ENCODE measurements around the gene OR4X1.
"Not testable (repeated sequence)": the region's sequence is repeated elsewhere in the genome, so short reads cannot be mapped to it uniquely, and the experiment has no call there.

OR4X1 gene

GRCh38 chr11:48263423-48263911 is at the start of gene OR4X1:
TSS of gene OR4X1 (plus strand) at chr11:48263861. CDS start at chr11:48263861, 0 bp downstream.
- no peak for TF ChIP-seq ZNF274 (IDR thresholded peaks at IDR 0.05; ENCODE audit: low read depth, low read length)

GRCh38 chr11:48216510-48216909 is 47.2 kb upstream of the OR4X1 start, which contains the start of gene OR4B1:
TSS of gene OR4B1 (plus strand) at chr11:48216810. CDS start at chr11:48216810, 0 bp downstream.
- H3K4me3 ChIP-seq (ENCODE audit: low read length) = no peak within 1 kb of the TSS
- no peak for TF ChIP-seq ZNF274 (IDR thresholded peaks at IDR 0.05; ENCODE audit: low read depth, low read length)

More at GRCh38 chr11:48263423-48263911, at the start of gene OR4X1:
- H3K4me3 ChIP-seq (ENCODE audit: low read length) = no peak within 1 kb of the TSS

GRCh38 chr11:48228761-48229160 is 34.9 kb upstream of the OR4X1 start:
- no peak overlapping the region for H3K4me3 ChIP-seq (ENCODE audit: low read length)
- TF ChIP-seq ZNF274 (IDR thresholded peaks at IDR 0.05; ENCODE audit: low read depth, low read length) = no peak

- H3K4me3 ChIP-seq (ENCODE audit: low read length) = not testable (repeated sequence)
Measured at GRCh38 chr11:48230057-48230456, 33.6 kb upstream of the OR4X1 start.

- H3K4me3 ChIP-seq (ENCODE audit: low read length) = no peak overlapping the region
- no peak for TF ChIP-seq ZNF274 (IDR thresholded peaks at IDR 0.05; ENCODE audit: low read depth, low read length)
Measured at GRCh38 chr11:48237727-48238126, 25.9 kb upstream of the OR4X1 start.

- TF ChIP-seq ZNF274 (IDR thresholded peaks at IDR 0.05; ENCODE audit: low read depth, low read length) = no peak
- no peak overlapping the region for H3K4me3 ChIP-seq (ENCODE audit: low read length)
Measured at GRCh38 chr11:48242501-48242900, 21.2 kb upstream of the OR4X1 start.

GRCh38 chr11:48244804-48245203 is 18.9 kb upstream of the OR4X1 start, which contains the start of gene OR4X2:
TSS of gene OR4X2 (plus strand) at chr11:48245104. CDS start at chr11:48245104, 0 bp downstream.
- no peak for TF ChIP-seq ZNF274 (IDR thresholded peaks at IDR 0.05; ENCODE audit: low read depth, low read length)
- H3K4me3 ChIP-seq (ENCODE audit: low read length) = no peak within 1 kb of the TSS

GRCh38 chr11:48248902-48249301 is 14.8 kb upstream of the OR4X1 start:
- no peak for TF ChIP-seq ZNF274 (IDR thresholded peaks at IDR 0.05; ENCODE audit: low read depth, low read length)
- H3K4me3 ChIP-seq (ENCODE audit: low read length) = no peak overlapping the region

GRCh38 chr11:48261600-48261999 is 2.1 kb upstream of the OR4X1 start:
- no peak for TF ChIP-seq ZNF274 (IDR thresholded peaks at IDR 0.05; ENCODE audit: low read depth, low read length)
- H3K4me3 ChIP-seq (ENCODE audit: low read length) = no peak overlapping the region

- TF ChIP-seq ZNF274 (IDR thresholded peaks at IDR 0.05; ENCODE audit: low read depth, low read length) = no peak
- no peak overlapping the region for H3K4me3 ChIP-seq (ENCODE audit: low read length)
Measured at GRCh38 chr11:48270621-48271020, 7.0 kb downstream of the OR4X1 start.

GRCh38 chr11:48272606-48273005 is 8.9 kb downstream of the OR4X1 start:
- no peak overlapping the region for H3K4me3 ChIP-seq (ENCODE audit: low read length)
- no peak for TF ChIP-seq ZNF274 (IDR thresholded peaks at IDR 0.05; ENCODE audit: low read depth, low read length)

- TF ChIP-seq ZNF274 (IDR thresholded peaks at IDR 0.05; ENCODE audit: low read depth, low read length) = no peak
- H3K4me3 ChIP-seq (ENCODE audit: low read length) = no peak within 1 kb of the TSS
Measured at GRCh38 chr11:48305923-48306322, 42.3 kb downstream of the OR4X1 start, which contains the start of gene OR4S1. TSS of gene OR4S1 (plus strand) at chr11:48306223. CDS start at chr11:48306223, 0 bp downstream.

- no peak overlapping the region for H3K4me3 ChIP-seq (ENCODE audit: low read length)
- TF ChIP-seq ZNF274 (IDR thresholded peaks at IDR 0.05; ENCODE audit: low read depth, low read length) = no peak
Measured at GRCh38 chr11:48307760-48308386, 44.2 kb downstream of the OR4X1 start.

- not testable (repeated sequence) for H3K4me3 ChIP-seq (ENCODE audit: low read length)
Measured at GRCh38 chr11:48313590-48313989, 49.9 kb downstream of the OR4X1 start.
